ENCODE results near the gene TMEM229A. TPM values are rescaled to one million over a fixed set of nuclear protein-coding genes. Genes with fewer than 3 reads are reported as not detected.

The TMEM229A gene
- polyA plus RNA-seq, 1 donor (not counting 4 experiments of a cell fraction or from before 2014, with no cell fraction given) = not detected

GRCh38 chr7:123994449-123994848, 38.4 kb downstream of the TMEM229A start:
- DNase-seq (ENCODE audit: low read depth, low spot score) (no peak), FAIRE-seq (no peak)
- Histone ChIP-seq H3K27me3 (ENCODE audit: control insufficient read depth, extremely low read depth, insufficient read depth, low read length) (no peaks in the 10 kb centered on the region), H3K9ac (ENCODE audit: control insufficient read depth, extremely low read depth, insufficient read depth, low read length) (no peak overlapping the region), H3K36me3 (ENCODE audit: control insufficient read depth in 2 of 2, extremely low read depth in 1 of 2, insufficient read depth in 2 of 2, low read length in 2 of 2) (no peaks in the 10 kb centered on the region), H3K9me1 (ENCODE audit: control insufficient read depth, extremely low read depth, insufficient read depth, low read length) (no peaks in the 10 kb centered on the region), H3K4me3 (ENCODE audit: control insufficient read depth in 2 of 3, extremely low read depth in 1 of 3, insufficient read depth in 2 of 3, low read depth in 1 of 3, low read length in 3 of 3) (no peak overlapping the region), H4K20me1 (ENCODE audit: control insufficient read depth, extremely low read depth, insufficient read depth, low read length) (no peaks in the 10 kb centered on the region), H3K4me1 (ENCODE audit: control insufficient read depth, extremely low read depth, insufficient read depth, low read length) (no peaks in the 10 kb centered on the region), H3K4me2 (ENCODE audit: control insufficient read depth, extremely low read depth, insufficient read depth, low read depth, low read length) (no peak overlapping the region), H3K79me2 (ENCODE audit: control insufficient read depth, insufficient read depth, low read length) (no peaks in the 10 kb centered on the region), H3K27ac (ENCODE audit: control insufficient read depth, insufficient read depth, low read length) (no peak overlapping the region), H2AFZ (ENCODE audit: control insufficient read depth, low read length) (no peak overlapping the region), H3K9me3 (ENCODE audit: control insufficient read depth, low read depth, low read length) (no peaks in the 10 kb centered on the region)
- dilution Hi-C loops (cut with MboI; ENCODE audit: extremely low pct_ligation_motif_present, low sequenced_read_pairs) = no loop called here
- TF ChIP-seq CTCF (optimal IDR thresholded peaks at IDR 0.05 in 1 of 3, IDR thresholded peaks at IDR 0.05 in 1 of 3, conservative IDR thresholded peaks at IDR 0.05 in 1 of 3; ENCODE audit: extremely low read depth in 1 of 3, insufficient read depth in 2 of 3, low read length in 3 of 3) = no peak
- TF ChIP-seq EZH2 (IDR thresholded peaks at IDR 0.05; ENCODE audit: low read length) = no peak

GRCh38 chr7:123993996-123994395, 38.9 kb downstream of the TMEM229A start:
- H3K9me1 ChIP-seq (ENCODE audit: control insufficient read depth, extremely low read depth, insufficient read depth, low read length) = no peaks in the 10 kb centered on the region
- no peaks in the 10 kb centered on the region for H3K27me3 ChIP-seq (ENCODE audit: control insufficient read depth, extremely low read depth, insufficient read depth, low read length)
- H3K9ac ChIP-seq (ENCODE audit: control insufficient read depth, extremely low read depth, insufficient read depth, low read length) = no peak overlapping the region
- dilution Hi-C loops (cut with MboI; ENCODE audit: extremely low pct_ligation_motif_present, low sequenced_read_pairs) = no loop called here
- no peaks in the 10 kb centered on the region for H3K79me2 ChIP-seq (ENCODE audit: control insufficient read depth, insufficient read depth, low read length)
- no peak overlapping the region for H3K4me3 ChIP-seq (ENCODE audit: control insufficient read depth in 2 of 3, extremely low read depth in 1 of 3, insufficient read depth in 2 of 3, low read depth in 1 of 3, low read length in 3 of 3)
- H3K36me3 ChIP-seq (ENCODE audit: control insufficient read depth in 2 of 2, extremely low read depth in 1 of 2, insufficient read depth in 2 of 2, low read length in 2 of 2) = no peaks in the 10 kb centered on the region
- DNase-seq (ENCODE audit: low read depth, low spot score) (no peak), FAIRE-seq (no peak)
- H3K4me2 ChIP-seq (ENCODE audit: control insufficient read depth, extremely low read depth, insufficient read depth, low read depth, low read length) = no peak overlapping the region
- no peaks in the 10 kb centered on the region for H4K20me1 ChIP-seq (ENCODE audit: control insufficient read depth, extremely low read depth, insufficient read depth, low read length)
- H3K9me3 ChIP-seq (ENCODE audit: control insufficient read depth, low read depth, low read length) = no peaks in the 10 kb centered on the region
- H2AFZ ChIP-seq (ENCODE audit: control insufficient read depth, low read length) = no peak overlapping the region
- no peak overlapping the region for H3K27ac ChIP-seq (ENCODE audit: control insufficient read depth, insufficient read depth, low read length)
- no peaks in the 10 kb centered on the region for H3K4me1 ChIP-seq (ENCODE audit: control insufficient read depth, extremely low read depth, insufficient read depth, low read length)
- no peak for TF ChIP-seq CTCF (optimal IDR thresholded peaks at IDR 0.05 in 1 of 3, IDR thresholded peaks at IDR 0.05 in 1 of 3, conservative IDR thresholded peaks at IDR 0.05 in 1 of 3; ENCODE audit: extremely low read depth in 1 of 3, insufficient read depth in 2 of 3, low read length in 3 of 3)
- no peak for TF ChIP-seq EZH2 (IDR thresholded peaks at IDR 0.05; ENCODE audit: low read length)
